C4-2B (cell line): ENCODE results near the gene AGAP1.

ENCODE experiments used
- CTCF ChIP-seq: fragments of 450-650 bp; conservative IDR thresholded peaks from 2 replicates; pipeline ENCODE4 v1.5.1; 2017; ENCODE audit warnings: mild to moderate bottlenecking
- ZFX ChIP-seq: fragments of 450-650 bp; IDR thresholded peaks from 2 replicates; pipeline ENCODE4 v1.6.1; 2017

- TF ChIP-seq ZFX (no peak), CTCF (no peak)
Measured at GRCh38 chr2:236166796-236167296, 673.0 kb downstream of the AGAP1 start.
